Middle frontal gyrus (tissue), 1 donor: ENCODE data around the gene GAGE1.
"Not testable (repeated sequence)": the region's sequence is repeated elsewhere in the genome, so short reads cannot be mapped to it uniquely, and the experiment has no call there.

Source experiments
- DNase-seq: peaks from one replicate; pipeline ENCODE4 v3.0.0-alpha.2; 2015; ENCODE audit warnings: low spot score; ENCODE audit errors: extremely low spot score

GAGE1 gene, protein sequence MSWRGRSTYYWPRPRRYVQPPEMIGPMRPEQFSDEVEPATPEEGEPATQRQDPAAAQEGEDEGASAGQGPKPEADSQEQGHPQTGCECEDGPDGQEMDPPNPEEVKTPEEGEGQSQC

GRCh38 chrX:49598720-49599119 lies at the start of gene GAGE1:
Gene GAGE1, plus strand, starts transcription at chrX:49599020. Its CDS starts 1,155 bp downstream, at chrX:49600175.
- not testable (repeated sequence) for DNase-seq

DNA sequence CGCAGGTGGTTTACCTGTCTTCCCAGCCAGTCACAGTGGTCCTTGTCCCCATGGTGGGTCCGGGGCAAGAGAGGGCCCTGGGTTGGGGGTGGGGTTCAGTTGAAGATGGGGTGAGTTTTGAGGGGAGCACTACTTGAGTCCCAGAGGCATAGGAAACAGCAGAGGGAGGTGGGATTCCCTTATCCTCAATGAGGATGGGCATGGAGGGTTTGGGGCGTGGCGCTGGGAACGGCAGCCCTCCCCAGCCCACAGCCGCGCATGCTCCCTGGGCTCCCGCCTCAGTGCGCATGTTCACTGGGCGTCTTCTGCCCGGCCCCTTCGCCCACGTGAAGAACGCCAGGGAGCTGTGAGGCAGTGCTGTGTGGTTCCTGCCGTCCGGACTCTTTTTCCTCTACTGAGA lies 47.8 kb upstream of the GAGE1 start, which contains the start of gene GAGE12E:
Gene GAGE12E, plus strand, starts transcription at position 301 of the 400 bp plus-strand sequence. CDS start 1,155 bp downstream, outside the sequence.
- not testable (repeated sequence) for DNase-seq

DNA sequence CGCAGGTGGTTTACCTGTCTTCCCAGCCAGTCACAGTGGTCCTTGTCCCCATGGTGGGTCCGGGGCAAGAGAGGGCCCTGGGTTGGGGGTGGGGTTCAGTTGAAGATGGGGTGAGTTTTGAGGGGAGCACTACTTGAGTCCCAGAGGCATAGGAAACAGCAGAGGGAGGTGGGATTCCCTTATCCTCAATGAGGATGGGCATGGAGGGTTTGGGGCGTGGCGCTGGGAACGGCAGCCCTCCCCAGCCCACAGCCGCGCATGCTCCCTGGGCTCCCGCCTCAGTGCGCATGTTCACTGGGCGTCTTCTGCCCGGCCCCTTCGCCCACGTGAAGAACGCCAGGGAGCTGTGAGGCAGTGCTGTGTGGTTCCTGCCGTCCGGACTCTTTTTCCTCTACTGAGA lies 38.3 kb upstream of the GAGE1 start, which contains the start of gene GAGE12F:
Gene GAGE12F, plus strand, starts transcription at position 301 of the 400 bp plus-strand sequence. CDS start 1,155 bp downstream, outside the sequence.
- DNase-seq: not testable (repeated sequence)

GRCh38 chrX:49568728-49569127 lies 30.1 kb upstream of the GAGE1 start:
- not testable (repeated sequence) for DNase-seq

DNA sequence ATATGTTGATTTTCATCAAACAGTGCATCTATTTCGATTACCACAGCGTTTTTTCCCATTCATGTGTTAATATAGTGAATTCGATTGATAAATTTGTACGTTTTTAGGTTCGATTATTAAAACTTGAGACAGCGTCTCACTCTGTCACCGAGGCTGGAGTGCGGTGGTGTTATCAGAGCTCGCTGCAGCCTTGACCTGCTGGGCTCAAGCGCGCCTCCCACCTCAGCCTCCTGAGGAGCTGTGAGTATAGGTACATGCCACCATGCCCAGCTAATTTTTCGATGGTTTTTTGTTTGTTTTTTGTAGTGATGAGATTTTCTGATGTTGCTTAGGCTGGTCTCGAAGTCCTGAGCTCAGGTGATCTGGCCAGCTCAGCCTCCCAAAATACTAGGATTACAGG lies 29.7 kb upstream of the GAGE1 start:
- DNase-seq: not testable (repeated sequence)

- not testable (repeated sequence) for DNase-seq
Observed at GRCh38 chrX:49570100-49570499, 28.7 kb upstream of the GAGE1 start, which contains the start of gene GAGE12G. Gene GAGE12G, plus strand, starts transcription at chrX:49570400. Its CDS starts 1,155 bp downstream, at chrX:49571555.

DNA sequence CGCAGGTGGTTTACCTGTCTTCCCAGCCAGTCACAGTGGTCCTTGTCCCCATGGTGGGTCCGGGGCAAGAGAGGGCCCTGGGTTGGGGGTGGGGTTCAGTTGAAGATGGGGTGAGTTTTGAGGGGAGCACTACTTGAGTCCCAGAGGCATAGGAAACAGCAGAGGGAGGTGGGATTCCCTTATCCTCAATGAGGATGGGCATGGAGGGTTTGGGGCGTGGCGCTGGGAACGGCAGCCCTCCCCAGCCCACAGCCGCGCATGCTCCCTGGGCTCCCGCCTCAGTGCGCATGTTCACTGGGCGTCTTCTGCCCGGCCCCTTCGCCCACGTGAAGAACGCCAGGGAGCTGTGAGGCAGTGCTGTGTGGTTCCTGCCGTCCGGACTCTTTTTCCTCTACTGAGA lies 19.2 kb upstream of the GAGE1 start, which contains the start of gene GAGE12H:
Gene GAGE12H, plus strand, starts transcription at position 301 of the 400 bp plus-strand sequence. CDS start 1,155 bp downstream, outside the sequence.
- DNase-seq: not testable (repeated sequence)

DNA sequence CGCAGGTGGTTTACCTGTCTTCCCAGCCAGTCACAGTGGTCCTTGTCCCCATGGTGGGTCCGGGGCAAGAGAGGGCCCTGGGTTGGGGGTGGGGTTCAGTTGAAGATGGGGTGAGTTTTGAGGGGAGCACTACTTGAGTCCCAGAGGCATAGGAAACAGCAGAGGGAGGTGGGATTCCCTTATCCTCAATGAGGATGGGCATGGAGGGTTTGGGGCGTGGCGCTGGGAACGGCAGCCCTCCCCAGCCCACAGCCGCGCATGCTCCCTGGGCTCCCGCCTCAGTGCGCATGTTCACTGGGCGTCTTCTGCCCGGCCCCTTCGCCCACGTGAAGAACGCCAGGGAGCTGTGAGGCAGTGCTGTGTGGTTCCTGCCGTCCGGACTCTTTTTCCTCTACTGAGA lies 9.6 kb upstream of the GAGE1 start, which contains the start of gene GAGE2A:
Gene GAGE2A, plus strand, starts transcription at position 301 of the 400 bp plus-strand sequence. CDS start 1,155 bp downstream, outside the sequence.
- not testable (repeated sequence) for DNase-seq

GRCh38 chrX:49589769-49590478 lies 8.9 kb upstream of the GAGE1 start:
- not testable (repeated sequence) for DNase-seq

- not testable (repeated sequence) for DNase-seq
Observed at GRCh38 chrX:49590488-49590887, 8.3 kb upstream of the GAGE1 start.

DNA sequence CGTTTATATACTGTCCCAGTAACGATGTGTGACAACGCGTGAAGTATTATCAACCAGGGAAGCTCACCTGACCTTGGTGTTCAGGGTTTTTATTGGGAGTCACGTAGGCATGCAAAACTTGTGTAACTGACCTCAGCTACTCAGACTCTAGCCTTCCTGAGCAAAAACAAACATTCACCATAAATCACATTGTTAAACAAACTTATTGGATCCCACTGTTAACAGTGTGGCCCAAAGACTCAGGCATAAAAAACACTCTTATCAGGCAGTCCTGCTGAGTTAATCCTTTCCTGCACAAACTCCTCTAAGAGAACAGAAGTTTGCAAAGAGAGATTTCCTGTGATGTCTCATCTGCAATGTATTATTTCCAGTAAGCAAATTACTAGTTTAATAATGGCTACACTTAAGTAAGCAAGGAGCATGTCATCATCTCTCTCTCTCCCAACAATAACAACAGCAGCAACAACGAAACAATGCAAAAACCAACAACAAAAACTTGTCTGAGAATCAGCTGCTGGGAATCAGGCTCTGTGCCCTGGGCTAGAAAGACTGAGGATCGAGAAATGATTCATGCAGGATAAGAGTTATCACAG lies 12.0 kb downstream of the GAGE1 start:
- DNase-seq: no peak

DNA sequence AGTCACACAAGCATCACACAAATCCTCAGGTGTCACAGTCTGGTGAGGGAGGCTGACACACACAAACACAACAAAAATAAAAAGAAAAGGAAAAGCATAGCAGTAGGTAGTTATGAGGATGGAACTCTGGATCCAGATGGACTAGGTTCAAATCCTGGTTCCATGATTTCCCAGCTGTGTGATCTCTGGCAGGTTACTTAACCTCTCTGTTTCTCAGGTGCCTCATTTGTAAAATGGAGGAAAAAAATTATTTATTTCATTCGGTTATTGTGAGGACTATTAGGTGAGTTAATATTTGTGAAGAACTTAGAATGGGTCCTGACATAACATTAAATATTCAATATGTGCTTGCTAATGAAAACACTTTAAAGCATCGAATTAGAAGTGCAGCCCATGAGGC lies 19.8 kb downstream of the GAGE1 start:
- DNase-seq: no peak

DNA sequence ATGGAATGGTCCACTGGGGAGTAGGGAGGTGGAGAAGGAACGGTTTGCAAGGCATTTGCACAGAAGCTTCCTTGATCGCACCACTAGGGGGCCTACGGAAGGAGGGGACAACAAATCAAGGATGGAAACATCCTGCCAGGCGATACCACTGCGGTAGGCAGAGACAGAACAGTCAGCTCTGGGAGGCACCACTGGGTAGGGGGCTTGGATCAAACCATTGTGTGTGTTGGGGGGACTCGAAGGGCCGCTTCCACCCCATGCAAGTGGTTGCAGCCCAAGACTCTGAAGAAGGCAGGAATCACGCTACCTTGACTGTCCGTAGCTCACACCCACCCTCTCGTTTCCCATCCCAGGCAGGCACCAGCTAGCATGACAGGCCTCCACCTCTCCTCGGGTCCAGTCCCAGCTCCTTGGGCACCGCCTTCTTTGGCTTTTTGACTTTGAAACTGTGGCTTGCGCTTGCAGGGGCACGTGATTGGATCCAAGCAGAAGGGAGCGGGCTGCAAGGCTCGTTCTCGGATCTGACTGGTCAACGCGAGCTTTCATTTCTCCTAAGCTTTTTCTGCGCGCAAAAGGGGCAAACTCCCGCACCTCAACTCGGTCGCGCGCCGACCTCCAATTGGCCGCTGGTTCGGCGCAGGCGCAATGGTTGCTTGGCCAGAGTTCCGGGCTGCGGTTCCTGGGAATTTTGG lies 28.4 kb downstream of the GAGE1 start:
- DNase-seq: no peak

- DNase-seq: no peak
Observed at GRCh38 chrX:49644991-49645637, 46.3 kb downstream of the GAGE1 start.

- no peak for DNase-seq
Observed at GRCh38 chrX:49656533-49656932, 57.7 kb downstream of the GAGE1 start.
